Stimulated activated CD4-positive, alpha-beta T cell treated with anti-CD3 and anti-CD28 coated beads, Interleukin-12 subunit alpha, Interleukin-12 subunit beta, amount 100 ng/mL, for 24 hours (primary cell): ENCODE data around the gene CDK19.
A peak's percentile ranks its signal among the peaks of the same experiment; 100 is the strongest.
"Not testable (repeated sequence)": the region's sequence is repeated elsewhere in the genome, so short reads cannot be mapped to it uniquely, and the experiment has no call there.

Experiments used
- DNase-seq, 2 experiments: peaks; one replicate each; pipeline ENCODE4 v3.0.0-alpha.2; 2020; ENCODE audit warnings: low read depth in 2 of 2

CDK19 gene

GRCh38 chr6:110815411-110816409, at the start of gene CDK19:
Gene CDK19 (minus strand): TSS chr6:110815469. CDS start chr6:110815136, 333 bp downstream.
- peak; percentile 95 to 96 for DNase-seq

- no peak for DNase-seq
Observed at GRCh38 chr6:110864824-110865223, 49.6 kb upstream of the CDK19 start.

GRCh38 chr6:110859335-110859792, 44.1 kb upstream of the CDK19 start:
- no peak for DNase-seq

- no peak for DNase-seq
Observed at GRCh38 chr6:110858562-110859214, 43.4 kb upstream of the CDK19 start.

GRCh38 chr6:110858016-110858415, 42.7 kb upstream of the CDK19 start:
- no peak for DNase-seq

- no peak for DNase-seq
Observed at GRCh38 chr6:110856296-110856695, 41.0 kb upstream of the CDK19 start.

GRCh38 chr6:110853754-110854477, 38.6 kb upstream of the CDK19 start:
- no peak for DNase-seq

GRCh38 chr6:110852773-110853172, 37.5 kb upstream of the CDK19 start:
- DNase-seq: no peak

GRCh38 chr6:110849781-110850180, 34.5 kb upstream of the CDK19 start:
- DNase-seq: no peak

- no peak for DNase-seq
Observed at GRCh38 chr6:110841266-110841665, 26.0 kb upstream of the CDK19 start.

GRCh38 chr6:110835751-110836150, 20.5 kb upstream of the CDK19 start:
- DNase-seq: not testable (repeated sequence)

GRCh38 chr6:110833831-110834230, 18.6 kb upstream of the CDK19 start:
- no peak for DNase-seq

- DNase-seq: no peak
Observed at GRCh38 chr6:110831405-110831804, 16.1 kb upstream of the CDK19 start.

- no peak for DNase-seq
Observed at GRCh38 chr6:110828396-110828795, 13.1 kb upstream of the CDK19 start.

GRCh38 chr6:110826236-110827129, 11.2 kb upstream of the CDK19 start:
- DNase-seq: no peak

GRCh38 chr6:110823146-110823545, 7.9 kb upstream of the CDK19 start:
- DNase-seq: no peak

- DNase-seq: no peak
Observed at GRCh38 chr6:110822249-110822648, 7.0 kb upstream of the CDK19 start.

GRCh38 chr6:110816677-110817076, 1.4 kb upstream of the CDK19 start:
- DNase-seq: no peak

GRCh38 chr6:110815015-110815410, 256 bp downstream of the CDK19 start:
- DNase-seq: no peak

GRCh38 chr6:110814102-110815014, 911 bp downstream of the CDK19 start:
- DNase-seq: peak; percentile 30 to 51
